IPS-18a (cell line): ENCODE results near the gene GON4L.
"Not testable (repeated sequence)": the region's sequence is repeated elsewhere in the genome, so short reads cannot be mapped to it uniquely, and the experiment has no call there.

Source experiments
- H3K27ac ChIP-seq: one replicate; pipeline ENCODE4 v1.5.1; 2013; ENCODE audit warnings: low read length
- H3K27me3 ChIP-seq: one replicate; pipeline ENCODE4 v1.6.1; 2013; ENCODE audit warnings: mild to moderate bottlenecking, low read length; ENCODE audit not compliant: control insufficient read depth, insufficient read depth
- H3K36me3 ChIP-seq: one replicate; pipeline ENCODE4 v1.6.1; 2013; ENCODE audit warnings: low read depth, low read length; ENCODE audit not compliant: control insufficient read depth
- H3K4me1 ChIP-seq: one replicate; pipeline ENCODE4 v1.6.1; 2013; ENCODE audit warnings: low read depth, low read length; ENCODE audit not compliant: control insufficient read depth
- H3K4me3 ChIP-seq: one replicate; pipeline ENCODE4 v1.5.1; 2013; ENCODE audit warnings: low read length
- H3K9ac ChIP-seq: one replicate; pipeline ENCODE4 v1.6.1; 2013; ENCODE audit warnings: mild to moderate bottlenecking, low read length, moderate library complexity
- H3K9me3 ChIP-seq: one replicate; pipeline ENCODE4 v1.6.1; 2013; ENCODE audit warnings: low read depth, low read length; ENCODE audit not compliant: control insufficient read depth

The GON4L gene

DNA sequence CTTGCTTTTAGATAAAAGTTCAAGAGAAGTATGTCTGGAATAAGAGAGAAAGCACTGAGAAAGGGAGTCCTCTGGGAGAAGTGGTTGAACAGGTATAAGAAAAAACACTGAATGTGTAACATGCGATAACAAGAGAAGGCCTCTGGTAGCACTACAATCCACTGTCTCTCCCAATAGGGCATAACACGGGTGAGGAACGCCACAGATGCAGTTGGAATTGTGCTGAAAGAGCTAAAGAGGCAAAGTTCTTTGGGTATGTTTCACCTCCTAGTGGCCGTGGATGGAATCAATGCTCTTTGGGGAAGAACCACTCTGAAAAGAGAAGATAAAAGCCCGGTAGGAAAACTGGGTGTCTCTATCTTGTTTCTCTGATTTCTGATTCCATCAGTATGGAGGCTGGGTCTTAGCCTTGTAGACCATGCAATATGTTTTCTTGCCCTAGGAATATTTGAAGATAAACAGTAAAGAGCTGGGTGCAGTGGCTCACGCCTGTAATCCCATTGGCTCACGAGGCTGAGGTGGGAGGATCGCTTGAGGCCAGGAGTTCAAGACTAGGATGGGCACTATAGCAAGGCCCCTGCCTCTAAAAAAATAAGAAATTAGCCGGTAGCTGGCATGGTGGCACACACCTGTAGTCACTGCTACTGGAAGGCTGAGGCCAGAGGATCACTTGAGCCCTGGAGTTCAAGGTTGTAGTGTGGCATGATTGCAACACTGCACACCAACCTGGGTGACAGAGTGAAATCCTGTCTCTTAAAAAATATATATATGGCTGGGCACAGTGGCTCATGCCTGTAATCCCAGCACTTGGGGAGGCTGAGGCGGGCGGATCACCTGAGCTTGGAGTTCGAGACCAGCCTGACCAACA lies 127.7 kb downstream of the GON4L start:
- H3K27ac ChIP-seq, result no peak overlapping the region
- H3K36me3 ChIP-seq, result peaks cover 40% of the 10 kb centered on the region
- no peak overlapping the region for H3K9ac ChIP-seq
- H3K9me3 ChIP-seq, result no peaks in the 10 kb centered on the region
- no peak overlapping the region for H3K4me3 ChIP-seq
- H3K4me1 ChIP-seq, result no peaks in the 10 kb centered on the region
- H3K27me3 ChIP-seq, result no peaks in the 10 kb centered on the region

DNA sequence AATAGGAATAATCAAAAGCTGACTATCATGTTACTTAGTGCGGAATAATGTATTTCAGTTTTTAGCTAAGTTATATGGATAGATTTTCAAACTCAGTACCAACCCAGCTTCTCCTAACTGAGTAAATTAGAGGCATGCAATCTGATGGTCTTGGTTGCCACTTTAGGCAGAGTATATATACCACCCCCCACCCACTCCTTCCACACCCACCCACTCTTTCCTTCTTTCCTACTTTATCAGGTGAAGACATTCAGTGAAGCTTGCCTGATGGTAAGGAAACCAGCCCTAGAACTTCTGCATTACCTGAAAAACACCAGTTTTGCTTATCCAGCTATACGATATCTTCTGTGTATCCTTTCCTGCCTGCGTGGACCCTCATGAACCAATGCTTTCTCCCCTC lies 131.9 kb downstream of the GON4L start:
- H3K9me3 ChIP-seq, result no peaks in the 10 kb centered on the region
- no peaks in the 10 kb centered on the region for H3K27me3 ChIP-seq
- no peaks in the 10 kb centered on the region for H3K4me1 ChIP-seq
- H3K4me3 ChIP-seq, result no peak overlapping the region
- no peak overlapping the region for H3K27ac ChIP-seq
- peaks cover 23% of the 10 kb centered on the region for H3K36me3 ChIP-seq
- H3K9ac ChIP-seq, result no peak overlapping the region

DNA sequence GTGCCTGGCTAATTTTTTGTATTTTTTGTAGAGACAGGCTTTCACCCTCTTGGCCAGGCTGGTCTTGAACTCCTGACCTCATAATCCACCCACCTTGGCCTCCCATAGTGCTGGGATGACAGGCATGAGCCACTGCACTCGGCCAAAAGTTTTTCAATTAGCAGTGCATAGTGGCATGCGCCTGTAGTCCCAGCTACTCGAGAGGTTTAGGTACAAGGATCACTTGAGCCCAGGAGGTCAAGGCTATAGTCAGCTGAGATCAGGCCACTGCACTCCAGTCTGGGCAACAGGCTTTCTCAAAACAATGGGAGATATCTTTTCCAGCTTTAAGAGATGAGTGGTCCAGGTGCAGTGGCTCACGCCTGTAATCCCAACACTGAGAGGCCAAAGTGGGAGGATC lies 137.3 kb downstream of the GON4L start:
- Histone ChIP-seq H3K4me3 (no peak overlapping the region), H3K4me1 (no peaks in the 10 kb centered on the region), H3K27me3 (no peaks in the 10 kb centered on the region), H3K9me3 (no peaks in the 10 kb centered on the region), H3K27ac (no peak overlapping the region), H3K36me3 (peaks cover 25% of the 10 kb centered on the region), H3K9ac (no peak overlapping the region)

DNA sequence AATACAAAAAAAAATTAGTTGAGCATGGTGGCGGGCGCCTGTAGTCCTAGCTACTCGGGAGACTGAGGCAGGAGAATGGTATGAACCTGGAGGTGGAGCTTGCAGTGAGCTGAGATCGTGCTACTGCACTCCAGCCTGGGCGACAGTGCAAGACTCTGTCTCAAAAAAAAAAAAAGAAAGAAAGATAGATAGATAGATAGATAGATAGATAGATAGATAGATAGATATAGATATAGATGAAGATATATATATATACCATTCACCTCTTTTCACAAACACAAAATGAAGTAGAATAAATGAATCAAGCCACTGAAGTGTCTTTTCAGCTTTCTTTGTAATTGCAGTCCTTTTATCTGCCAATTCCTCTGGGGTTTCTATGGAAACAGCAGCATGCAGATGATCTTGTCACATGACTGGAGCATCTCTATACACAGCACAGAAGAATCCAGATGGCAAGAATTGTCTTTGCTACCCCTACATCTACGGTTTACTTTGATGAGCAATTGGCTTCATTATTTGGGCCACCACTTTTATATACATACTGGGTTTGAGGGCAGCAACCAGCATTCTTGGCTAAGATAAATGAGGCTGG lies 138.4 kb downstream of the GON4L start:
- peaks cover 27% of the 10 kb centered on the region for H3K36me3 ChIP-seq
- not testable (repeated sequence) for H3K27ac ChIP-seq

DNA sequence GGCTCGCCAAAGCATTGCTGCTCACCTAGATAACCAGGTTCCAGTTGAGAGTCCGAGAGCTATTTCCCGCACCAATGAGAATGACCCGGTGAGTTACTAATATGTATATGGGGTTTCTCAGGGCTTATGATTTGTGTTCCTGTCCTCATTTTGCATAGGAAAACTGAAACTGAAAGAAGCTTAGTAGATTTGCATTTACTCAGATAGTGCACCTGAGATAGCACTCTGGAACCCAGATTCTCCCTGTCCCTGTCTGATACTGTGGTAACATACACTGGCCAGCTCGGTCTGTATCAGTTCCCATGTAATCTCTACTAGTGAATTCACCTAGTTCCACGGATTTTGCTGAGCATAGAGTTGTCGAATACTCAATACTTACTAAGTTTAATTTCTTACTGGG lies 140.0 kb downstream of the GON4L start:
- H3K4me1 ChIP-seq, result no peaks in the 10 kb centered on the region
- no peak overlapping the region for H3K27ac ChIP-seq
- H3K4me3 ChIP-seq, result no peak overlapping the region
- no peak overlapping the region for H3K9ac ChIP-seq
- H3K36me3 ChIP-seq, result peaks cover 32% of the 10 kb centered on the region
- H3K27me3 ChIP-seq, result no peaks in the 10 kb centered on the region
- H3K9me3 ChIP-seq, result no peaks in the 10 kb centered on the region

More for the DNA sequence above, 138.4 kb downstream of the GON4L start:
- not testable (repeated sequence) for H3K4me1 ChIP-seq, H3K27me3 ChIP-seq, H3K9me3 ChIP-seq, H3K9ac ChIP-seq, H3K4me3 ChIP-seq

DNA sequence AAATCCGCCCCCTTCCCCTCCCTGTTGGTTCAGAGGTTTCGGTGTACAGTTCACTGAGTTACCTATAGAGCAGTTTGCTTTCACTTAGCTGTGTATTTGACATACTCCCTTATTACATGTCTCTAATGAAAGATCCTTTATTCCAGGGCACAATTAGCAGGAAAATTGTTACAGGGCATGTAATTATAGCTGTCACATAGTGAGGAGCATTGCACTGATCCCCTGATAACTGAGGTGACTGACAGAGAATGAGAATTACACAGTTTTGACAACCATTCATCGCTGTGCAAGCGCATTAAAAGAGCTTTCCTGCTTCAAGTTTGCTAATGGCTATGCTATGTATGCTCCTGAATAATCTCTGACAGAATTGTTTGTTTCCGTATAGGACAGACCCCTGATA lies 141.2 kb downstream of the GON4L start:
- no peak overlapping the region for H3K9ac ChIP-seq
- no peak overlapping the region for H3K4me3 ChIP-seq
- no peaks in the 10 kb centered on the region for H3K4me1 ChIP-seq
- no peaks in the 10 kb centered on the region for H3K9me3 ChIP-seq
- no peak overlapping the region for H3K27ac ChIP-seq
- peaks cover 25% of the 10 kb centered on the region for H3K36me3 ChIP-seq
- no peaks in the 10 kb centered on the region for H3K27me3 ChIP-seq

DNA sequence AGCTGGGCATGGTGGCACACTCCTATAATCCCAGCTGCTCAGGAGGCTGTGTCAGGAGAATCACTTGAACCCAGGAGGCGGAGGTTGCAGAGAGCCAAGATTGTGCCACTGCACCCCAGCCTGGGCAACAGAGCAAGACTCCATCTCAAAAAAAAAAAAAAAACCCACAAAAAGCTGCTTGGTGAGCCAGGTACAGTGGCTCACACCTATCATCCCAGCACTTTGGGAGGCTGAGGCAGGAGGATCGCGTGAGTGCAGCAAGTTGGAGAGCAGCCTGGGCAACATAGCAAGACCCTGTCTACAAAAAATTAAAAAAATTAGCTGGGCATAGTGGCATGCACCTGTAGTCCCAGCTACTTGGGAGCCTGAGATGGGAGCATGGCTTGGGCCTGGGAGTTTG lies 142.0 kb downstream of the GON4L start:
- not testable (repeated sequence) for H3K27me3 ChIP-seq, H3K9me3 ChIP-seq, H3K9ac ChIP-seq, H3K27ac ChIP-seq, H3K4me3 ChIP-seq, H3K4me1 ChIP-seq
- H3K36me3 ChIP-seq, result peaks cover 25% of the 10 kb centered on the region

DNA sequence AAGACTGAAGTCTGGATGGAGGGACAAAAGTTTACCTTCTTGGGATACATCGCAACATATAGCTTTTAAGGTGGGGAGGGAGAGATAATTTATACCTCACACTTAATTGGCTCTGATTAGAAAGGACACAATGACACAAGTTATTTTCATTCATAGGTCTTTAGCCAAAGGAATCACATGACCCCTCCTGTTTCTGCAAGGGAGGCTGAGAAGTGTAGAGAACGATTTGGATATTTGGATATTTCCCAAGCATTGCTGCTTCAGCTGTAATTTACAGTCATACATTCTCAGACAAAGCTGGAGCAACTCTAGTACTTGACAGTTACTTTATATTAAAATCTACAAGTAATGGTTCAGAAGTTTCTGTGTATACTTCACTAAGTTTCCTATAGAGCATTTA lies 143.9 kb downstream of the GON4L start:
- Histone ChIP-seq H3K4me3 (no peak overlapping the region), H3K4me1 (no peaks in the 10 kb centered on the region), H3K36me3 (peaks cover 29% of the 10 kb centered on the region), H3K27me3 (no peaks in the 10 kb centered on the region), H3K27ac (no peak overlapping the region), H3K9ac (no peak overlapping the region), H3K9me3 (no peaks in the 10 kb centered on the region)

DNA sequence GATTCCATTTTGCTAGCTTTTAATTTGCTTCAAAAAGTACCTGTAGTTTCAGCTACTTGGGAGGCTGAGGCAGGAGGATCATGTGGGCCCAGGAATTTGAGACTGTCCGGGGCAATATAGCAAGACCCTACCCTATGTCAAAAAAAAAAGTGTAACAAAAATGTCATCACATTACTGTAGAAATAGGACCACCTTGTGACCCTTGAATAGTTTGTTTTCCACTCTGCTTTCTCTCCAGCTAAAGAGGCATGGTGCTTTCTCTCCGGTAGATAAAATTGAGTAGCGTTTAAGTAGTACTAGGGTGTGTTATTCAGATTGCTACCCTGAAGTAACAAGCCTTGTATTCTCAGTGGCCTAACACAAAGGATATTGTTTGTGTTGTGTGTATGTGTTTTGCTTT lies 144.4 kb downstream of the GON4L start:
- H3K9me3 ChIP-seq, H3K9ac ChIP-seq, H3K27ac ChIP-seq, H3K4me1 ChIP-seq, H3K27me3 ChIP-seq, H3K4me3 ChIP-seq: not testable (repeated sequence)
- H3K36me3 ChIP-seq, result peaks cover 27% of the 10 kb centered on the region

DNA sequence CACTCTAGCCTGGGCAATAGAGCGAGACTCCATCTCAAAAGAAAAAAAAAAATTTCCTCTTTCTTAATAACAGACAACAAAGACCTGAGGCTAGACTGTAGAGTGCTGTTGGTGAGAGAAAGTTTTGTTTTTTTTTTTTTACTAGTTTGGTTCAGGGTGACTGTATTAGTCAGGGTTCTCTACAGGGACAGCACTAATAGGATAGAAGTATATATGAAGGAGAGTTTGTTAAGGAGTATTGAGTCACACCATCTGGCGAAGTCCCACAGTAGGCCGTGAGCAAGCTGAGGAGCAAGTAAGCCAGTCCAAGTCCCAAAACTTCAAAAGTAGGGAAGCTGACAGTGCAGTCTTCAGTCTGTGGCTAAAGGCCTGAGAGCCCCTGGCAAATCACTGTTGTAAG lies 145.6 kb downstream of the GON4L start:
- H3K4me1 ChIP-seq, H3K9ac ChIP-seq, H3K27me3 ChIP-seq, H3K4me3 ChIP-seq, H3K27ac ChIP-seq, H3K9me3 ChIP-seq: not testable (repeated sequence)
- H3K36me3 ChIP-seq, result peaks cover 19% of the 10 kb centered on the region

DNA sequence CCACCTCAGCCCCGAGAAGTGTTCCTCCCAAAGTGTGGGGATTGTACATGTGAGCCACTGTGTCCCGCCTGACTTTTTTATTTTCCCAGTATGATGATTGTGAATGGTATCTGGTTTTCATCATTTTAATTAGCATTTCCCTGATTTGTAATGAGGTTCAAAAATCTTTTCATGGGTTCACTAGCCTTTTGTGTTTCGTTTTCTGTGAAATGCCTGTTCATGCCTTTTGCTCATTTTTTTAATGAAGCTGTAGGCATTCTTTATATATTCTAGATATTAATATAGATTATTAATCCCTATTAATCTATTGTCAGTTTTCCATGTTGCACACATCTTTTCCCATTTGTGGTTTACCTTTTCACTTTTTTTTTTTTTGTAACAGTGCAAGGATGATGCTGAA lies 147.6 kb downstream of the GON4L start:
- H3K36me3 ChIP-seq, result peaks cover 15% of the 10 kb centered on the region
- H3K9me3 ChIP-seq, result no peaks in the 10 kb centered on the region
- H3K4me1 ChIP-seq, result no peaks in the 10 kb centered on the region
- H3K4me3 ChIP-seq, result no peak overlapping the region
- H3K9ac ChIP-seq, result no peak overlapping the region
- no peak overlapping the region for H3K27ac ChIP-seq
- H3K27me3 ChIP-seq, result no peaks in the 10 kb centered on the region

DNA sequence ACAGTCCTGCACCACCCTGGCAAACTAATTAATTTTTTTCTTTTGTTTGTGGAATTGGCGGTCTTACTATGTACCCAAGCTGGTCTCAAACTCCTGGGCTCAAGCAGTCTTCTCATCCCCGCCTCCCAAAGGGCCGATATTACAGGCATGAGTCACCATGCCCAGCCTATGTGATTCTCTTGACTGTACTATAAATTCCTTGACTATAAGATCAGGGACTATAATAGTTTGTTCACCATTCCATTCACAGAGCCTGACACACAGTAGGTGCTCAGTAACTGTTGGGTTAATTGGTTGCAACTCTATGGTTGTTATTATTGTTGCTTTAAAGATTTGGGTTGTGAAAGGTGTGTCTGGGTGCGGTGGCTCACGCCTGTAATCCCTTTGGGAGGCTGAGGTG lies 150.9 kb downstream of the GON4L start:
- Histone ChIP-seq H3K36me3 (peaks cover 4% of the 10 kb centered on the region), H3K4me3 (no peak overlapping the region), H3K27ac (no peak overlapping the region), H3K9me3 (no peaks in the 10 kb centered on the region), H3K27me3 (no peaks in the 10 kb centered on the region), H3K9ac (no peak overlapping the region), H3K4me1 (no peaks in the 10 kb centered on the region)
